ENCODE data around the gene MSX1.

The MSX1 gene

DNA sequence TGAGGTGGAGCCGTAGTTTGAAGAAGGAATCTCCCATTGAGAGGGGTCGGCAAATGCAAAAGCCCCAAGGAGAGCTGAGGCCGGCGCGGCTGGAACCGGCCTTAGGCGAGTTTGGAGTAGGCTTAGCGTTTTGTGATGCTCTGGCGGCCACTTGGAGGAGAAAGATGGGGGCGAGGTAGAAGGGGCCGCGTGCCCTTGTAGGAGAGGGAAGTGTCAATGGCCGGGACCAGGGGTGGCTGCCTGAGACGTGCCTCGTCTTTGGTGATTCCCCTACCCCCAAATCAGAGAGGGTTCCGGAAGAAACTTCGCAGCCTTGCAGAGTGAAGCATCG, 11.7 kb downstream of the MSX1 start:
- DNase-seq, result no peak

DNA sequence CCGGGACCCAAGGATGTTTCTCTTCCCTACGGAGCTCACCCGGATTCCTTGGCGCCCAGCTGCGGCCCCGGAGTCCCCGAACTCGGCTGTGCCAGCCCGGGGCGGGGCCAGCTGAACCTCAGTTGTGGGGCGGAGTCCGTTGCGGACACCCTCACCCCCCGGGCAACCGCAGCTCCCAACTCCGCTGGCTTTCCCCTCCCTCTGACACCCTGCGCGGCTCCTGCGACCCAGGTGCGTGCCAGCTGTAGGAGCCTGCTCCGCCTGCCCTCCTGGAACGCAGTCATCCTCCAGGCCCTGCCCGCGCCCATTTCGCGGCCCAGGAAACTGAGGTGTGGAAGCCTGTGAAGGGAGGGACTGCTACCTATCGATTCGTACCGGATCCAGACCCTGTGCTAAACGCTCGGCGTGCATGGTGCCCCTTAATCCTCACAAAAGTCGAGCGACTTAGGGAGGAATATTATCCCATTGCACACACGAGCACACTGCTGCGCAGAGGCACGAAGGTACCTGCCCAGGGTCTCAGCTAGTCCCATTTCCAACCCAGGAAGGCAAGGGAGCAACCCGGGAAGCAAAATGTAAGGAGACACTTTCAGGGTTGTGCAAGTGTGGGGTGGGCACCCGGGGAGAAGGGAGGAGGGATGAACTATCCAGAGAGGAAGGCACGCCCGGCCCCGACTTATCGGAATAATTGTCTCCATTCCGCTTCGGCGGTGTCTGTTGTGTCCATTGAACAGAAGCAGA, 12.3 kb downstream of the MSX1 start:
- DNase-seq, result no peak

DNA sequence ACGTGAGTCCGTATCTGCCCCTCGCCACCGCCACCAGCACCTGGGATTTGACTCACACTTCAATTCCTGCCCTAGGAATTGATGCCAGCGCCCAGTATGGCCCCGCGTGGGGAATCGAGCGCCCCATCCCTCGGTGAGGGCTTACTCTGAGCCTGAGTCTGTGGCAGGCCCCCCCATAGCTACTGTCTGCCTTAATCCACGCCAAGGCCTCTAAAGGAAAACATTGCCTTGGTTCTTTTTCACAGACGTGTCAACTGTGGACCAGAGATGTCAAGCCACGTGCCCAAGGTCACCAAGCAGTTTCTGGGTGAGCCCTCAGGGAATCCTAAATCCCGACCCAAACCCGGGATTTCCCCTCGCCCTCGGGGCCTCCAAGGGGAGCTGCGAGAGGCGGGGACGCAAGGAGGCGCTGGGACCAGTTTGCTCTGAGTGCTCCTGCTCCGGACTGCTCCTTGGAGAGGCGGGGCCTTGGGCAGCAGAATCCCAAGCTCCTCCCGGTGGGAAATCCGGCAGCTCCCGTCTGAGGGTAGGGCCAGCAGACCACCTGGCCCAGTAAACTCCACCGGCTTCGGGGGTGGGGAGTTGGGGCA, 12.9 kb downstream of the MSX1 start:
- no peak for DNase-seq

DNA sequence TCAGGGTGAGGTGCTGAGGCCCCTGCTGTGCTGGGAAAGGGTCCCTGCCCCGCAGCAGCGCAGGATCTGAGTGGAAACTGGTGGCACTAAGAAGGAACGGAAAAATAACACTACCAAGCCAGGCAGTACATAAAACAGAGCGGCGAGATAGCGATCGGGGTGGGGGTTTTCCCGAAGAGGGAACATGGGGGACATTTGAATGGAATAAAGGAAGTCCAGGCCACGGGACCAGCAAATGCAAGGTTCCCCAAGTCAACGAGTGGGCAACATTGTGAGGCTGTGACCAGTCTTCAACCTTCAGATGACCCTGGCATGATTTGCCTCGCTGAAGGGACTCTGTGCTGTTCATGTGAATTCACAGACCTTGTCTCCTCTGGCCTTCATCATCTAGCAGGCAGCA, 13.7 kb downstream of the MSX1 start:
- no peak for DNase-seq

- DNase-seq, result no peak
Observed at GRCh38 chr4:4874254-4874653, 14.8 kb downstream of the MSX1 start.

DNA sequence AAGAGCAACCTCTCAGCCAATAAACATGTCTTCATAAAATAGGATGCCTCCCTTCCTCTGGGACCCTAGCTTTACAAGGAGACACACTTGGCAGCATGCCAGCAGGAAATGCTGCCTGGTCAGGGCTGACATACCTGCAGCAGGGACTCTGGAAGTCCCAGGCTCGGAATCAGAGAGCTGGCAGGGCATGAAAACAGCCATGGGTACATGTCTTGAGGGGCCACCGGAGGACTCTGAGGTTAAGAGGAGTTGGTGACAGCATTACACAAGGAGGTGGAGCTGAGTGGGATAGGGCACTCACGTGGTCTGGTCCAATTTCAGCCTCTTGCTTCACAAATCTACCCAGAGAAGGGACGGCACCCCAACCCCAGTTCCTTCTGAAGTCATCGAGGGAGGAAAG, 15.7 kb downstream of the MSX1 start:
- no peak for DNase-seq

GRCh38 chr4:4875611-4876010, 16.1 kb downstream of the MSX1 start:
- no peak for DNase-seq

DNA sequence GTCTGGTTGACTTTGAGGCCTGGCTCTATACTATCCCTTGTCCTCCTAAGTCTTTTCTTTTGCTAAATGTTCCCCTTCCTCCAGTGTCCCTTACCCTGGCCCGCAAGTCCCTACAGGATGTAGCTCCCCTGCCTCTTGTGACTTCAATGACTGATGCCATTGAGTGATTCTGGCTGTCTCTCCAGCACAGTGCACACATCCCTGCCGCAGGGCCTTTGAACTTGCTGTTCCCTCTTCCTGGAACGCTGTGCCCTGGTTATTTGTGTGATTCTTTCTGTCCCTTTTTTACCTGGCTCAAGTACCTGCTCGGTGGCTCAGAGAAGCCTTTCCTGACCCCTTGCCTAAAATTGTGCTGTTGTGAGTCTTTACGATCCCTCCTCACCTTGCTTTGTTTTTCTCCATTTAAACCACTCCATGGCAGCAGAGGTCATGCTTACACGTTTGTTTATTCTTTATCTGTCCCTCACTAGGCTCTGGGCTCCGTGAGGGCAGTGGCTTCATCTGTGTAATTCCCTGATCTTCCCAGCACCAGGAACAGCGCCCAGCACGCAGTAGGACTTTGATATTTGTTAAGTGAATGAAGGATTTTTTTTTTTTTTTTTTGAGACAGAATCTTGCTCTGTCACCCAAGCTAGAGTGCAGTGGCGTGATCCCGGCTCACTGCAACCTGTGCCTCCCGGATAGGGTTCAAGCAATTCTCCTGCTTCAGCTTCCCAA, 17.6 kb downstream of the MSX1 start:
- no peak for DNase-seq

GRCh38 chr4:4880492-4880891, 21.0 kb downstream of the MSX1 start:
- no peak for DNase-seq

DNA sequence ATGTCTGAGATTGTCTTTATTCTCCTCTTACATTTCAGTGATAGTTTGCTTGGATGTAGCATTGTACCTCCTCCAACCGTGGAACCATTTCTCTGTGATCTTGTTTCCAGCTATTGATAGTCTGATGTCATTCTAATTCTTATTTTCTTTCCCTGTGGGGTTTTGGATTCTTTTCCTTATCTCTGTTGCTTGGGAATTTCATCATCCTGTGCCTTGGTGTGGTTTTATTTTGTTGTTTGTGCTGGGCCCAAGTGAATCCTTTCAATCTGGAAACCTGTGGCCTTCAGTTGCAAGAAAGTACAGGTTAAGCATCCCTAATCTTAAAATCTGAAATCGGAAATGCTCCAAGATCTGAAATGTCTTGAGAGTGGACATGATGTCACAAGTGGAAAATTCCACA, 22.0 kb downstream of the MSX1 start:
- DNase-seq, result no peak

DNA sequence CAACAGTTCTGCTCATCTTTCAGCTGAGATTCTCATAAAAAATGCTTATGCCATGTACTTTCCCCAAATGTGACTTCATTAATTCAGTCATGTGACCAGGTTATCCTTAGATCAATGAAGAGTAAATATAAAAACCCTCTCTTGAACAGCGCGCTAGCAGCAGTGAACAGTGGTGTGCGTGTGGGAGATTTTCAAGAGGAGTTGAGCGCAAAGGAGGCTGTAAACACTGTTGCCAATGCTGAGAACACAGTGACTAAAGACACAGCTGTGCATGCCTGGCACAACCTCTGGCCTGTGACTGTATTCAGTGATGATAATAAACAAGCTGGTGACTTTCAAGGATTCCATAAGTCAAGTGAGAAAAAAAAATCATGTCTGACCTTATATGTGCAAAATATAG, 25.1 kb downstream of the MSX1 start:
- DNase-seq, result no peak

DNA sequence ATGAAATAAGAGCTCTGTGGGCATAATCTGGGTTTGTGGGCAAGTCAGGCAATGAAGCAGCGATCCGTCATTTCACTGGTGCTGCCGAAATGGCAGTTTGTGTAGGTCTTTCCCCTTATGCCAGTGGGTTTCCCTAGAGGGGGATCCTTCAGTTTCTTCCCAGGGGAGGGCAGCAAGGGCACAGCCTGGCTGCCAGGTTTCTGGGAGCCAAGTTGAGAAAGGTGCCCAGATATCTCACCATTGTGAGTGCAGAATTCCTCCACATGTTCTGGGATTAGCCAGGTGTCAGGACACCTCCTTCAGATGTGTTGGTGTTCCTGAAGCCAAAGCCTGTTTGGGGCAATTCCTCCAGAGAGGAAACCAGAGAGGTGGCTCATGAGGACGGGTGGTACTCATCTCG, 28.0 kb downstream of the MSX1 start:
- no peak for DNase-seq

- DNase-seq, result no peak
Observed at GRCh38 chr4:4888695-4889094, 29.2 kb downstream of the MSX1 start.

- DNase-seq, result no peak
Observed at GRCh38 chr4:4889781-4890180, 30.3 kb downstream of the MSX1 start.

DNA sequence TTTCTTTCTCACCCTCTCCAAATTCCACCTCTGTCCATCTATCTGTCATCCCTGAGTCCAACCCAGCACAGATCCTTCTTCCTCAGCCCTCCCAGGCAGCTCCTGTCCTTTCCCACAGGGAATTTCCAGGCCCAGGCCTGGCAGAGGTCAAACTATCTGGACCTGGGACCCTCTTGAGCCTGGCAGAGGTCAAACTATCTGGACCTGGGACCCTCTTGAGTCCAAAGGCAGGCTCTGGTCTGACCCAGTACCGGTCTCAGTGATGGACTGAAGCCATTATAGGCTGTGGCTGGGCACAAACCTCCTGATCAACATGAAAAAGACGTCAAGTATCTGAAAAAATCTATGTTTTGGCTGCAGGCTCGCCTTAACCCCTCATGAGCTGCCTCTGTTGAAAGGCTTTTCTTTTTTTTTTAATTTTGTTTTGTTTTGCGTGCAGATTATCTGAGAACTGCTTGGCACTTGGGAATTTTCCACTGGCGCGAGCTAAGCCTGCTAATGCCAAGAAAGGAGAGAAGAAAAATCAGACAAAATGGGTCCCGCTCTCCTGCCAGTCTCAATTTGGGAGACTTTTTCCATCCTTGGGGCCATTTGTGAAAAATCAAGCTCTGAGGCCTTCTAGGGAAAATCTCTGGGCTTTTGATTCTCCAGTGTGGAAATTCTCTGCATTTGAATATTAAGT, 31.2 kb downstream of the MSX1 start:
- DNase-seq, result no peak

GRCh38 chr4:4893721-4894120, 34.3 kb downstream of the MSX1 start:
- no peak for DNase-seq

DNA sequence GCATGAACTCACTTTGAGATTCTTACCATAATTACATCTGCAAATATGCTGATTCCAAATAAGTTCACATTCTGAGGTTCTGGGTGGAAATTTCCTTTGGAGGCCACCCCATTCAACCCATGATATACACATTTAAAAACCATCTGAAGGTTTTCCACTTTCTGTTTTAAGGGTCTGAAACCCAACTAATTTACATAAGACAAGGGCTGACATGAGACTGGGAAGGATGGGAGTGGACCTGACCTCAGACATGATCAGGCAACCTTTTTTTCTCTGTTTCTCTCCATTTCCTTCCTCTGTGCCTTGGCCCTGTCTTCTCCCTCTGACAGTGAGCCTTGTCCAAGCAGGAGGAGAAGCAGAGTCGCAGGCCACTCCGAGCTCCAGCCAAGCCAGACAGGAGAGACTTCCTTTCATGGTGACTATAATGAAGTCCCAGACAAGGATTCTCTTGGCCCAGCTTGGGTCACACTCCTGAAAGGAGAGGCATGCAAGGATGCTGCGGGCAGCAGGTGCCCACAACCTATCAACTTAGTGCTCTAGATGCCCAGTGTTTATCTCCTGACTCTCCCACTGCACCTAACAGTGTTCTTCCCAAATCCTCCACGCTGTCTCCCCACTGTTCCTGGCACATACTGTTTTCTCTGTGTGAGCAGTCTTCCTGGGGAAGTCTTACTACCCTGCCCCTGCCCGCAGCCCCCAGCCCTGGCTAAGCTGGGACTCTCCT, 39.9 kb downstream of the MSX1 start:
- DNase-seq, result no peak

DNA sequence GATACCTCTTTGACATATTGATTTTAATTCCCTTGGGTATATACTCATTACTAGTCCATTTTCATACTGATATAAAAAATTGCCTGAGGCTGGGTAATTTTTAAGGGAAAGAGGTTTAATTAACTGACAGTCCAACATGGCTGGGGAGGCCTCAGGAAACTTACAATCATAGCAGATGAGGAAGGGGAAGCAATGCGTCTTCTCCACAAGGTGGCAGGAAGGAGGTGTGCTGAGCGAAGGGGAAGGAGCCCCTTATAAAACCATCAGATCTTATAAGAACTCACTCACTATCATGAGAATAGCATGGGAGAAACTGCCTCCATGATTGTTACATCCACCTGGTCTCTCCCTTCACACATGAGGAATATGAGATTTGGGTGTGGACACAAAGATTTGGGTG, 42.4 kb downstream of the MSX1 start:
- no peak for DNase-seq

GRCh38 chr4:4912155-4912554, 52.7 kb downstream of the MSX1 start:
- DNase-seq, result no peak

GRCh38 chr4:4913147-4913561, 53.7 kb downstream of the MSX1 start:
- DNase-seq, result no peak
